Skin of body (tissue), 2 donors: ENCODE results near the gene ZFP69B. TPM values are rescaled to one million over a fixed set of nuclear protein-coding genes. Genes with fewer than 3 reads are reported as not detected.

Experiments
- DNase-seq: peaks from one replicate; lab custom pipeline; 2025; lab: John Stamatoyannopoulos, UW
- total RNA-seq: library from RNA; depleted of rRNA; stranded (reverse); fragments of >200 nt; gene quantifications from one replicate; pipeline ENCODE4 v1.2.3, GENCODE V29; 2014

Gene ZFP69B
- total RNA-seq = 3.5 TPM

DNA sequence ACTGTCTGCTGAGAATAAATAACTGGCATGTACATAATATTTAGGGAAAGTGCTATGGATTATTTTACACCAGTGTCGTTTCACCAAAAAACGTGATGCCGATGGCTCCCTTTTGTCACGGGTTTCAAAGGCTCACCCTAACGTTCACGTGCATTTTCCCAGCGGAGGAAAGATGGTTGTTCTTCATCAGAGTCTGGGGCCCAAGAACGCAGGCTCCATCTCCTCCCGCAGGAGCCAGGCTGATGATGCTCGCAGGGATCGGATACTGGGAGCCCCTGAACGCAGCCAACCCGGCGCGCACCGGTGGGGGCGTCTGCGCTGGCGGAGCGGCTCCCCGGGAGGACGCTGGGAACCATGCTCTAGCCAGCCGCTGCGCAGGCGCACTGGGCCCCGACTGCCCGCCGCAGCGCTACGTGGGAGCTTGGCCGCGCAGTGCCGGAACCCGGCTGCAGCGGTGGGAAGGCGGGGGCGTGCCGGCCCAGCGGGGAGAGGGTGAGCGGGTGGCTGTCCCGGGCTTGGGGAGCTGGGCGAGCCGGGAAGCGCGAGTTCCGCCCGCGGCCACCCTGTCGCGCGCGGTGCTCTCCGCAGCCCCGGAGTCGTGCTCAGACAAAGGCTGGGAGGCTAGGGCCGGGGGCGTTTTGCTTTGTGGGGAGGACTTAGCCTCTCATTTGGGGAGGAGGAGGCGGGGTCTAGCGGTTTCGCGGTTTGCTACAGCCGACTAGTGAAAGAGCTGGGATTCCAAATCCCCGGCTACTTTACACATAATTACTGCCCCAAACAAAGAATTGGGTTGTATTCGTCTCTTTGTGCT, at the start of gene ZFP69B:
ZFP69B (plus strand) TSS at position 793 of the 811 bp plus-strand sequence. CDS start 486 bp downstream, outside the sequence.
- DNase-seq = peak; percentile 83

DNA sequence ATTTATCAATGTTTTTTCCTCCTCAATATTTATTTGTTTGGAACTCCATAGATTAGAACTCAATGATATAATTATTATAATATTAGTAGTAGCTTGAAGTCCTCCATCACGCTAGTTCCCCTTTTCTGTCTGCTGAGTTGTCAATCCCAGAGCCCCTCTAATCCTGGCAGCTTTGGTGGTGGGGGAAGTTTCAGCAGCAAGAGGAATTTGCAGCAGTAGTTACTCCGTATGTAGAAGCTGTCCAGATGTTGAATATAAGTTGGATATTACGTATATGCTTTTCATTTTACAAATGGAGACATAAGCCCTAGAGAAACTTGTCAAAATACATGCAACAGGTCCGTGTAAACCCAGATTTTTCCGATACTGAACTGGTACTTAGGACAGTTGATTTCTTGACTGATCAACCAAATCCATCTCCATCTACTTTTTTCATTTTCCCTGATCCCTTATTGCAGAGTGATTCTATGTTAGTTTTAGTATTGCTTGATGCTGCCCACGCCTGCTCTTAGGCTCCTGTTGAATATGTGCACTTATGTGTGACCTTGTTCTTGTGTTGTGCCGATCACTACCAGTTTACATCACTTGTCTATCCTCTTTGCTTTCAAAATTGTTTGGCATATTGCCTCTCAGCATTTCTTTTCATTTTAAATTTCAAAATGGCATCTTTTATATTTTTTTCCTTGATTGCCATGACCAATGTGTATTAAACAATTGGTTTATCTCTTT, 48.6 kb upstream of the ZFP69B start:
- DNase-seq = no peak

DNA sequence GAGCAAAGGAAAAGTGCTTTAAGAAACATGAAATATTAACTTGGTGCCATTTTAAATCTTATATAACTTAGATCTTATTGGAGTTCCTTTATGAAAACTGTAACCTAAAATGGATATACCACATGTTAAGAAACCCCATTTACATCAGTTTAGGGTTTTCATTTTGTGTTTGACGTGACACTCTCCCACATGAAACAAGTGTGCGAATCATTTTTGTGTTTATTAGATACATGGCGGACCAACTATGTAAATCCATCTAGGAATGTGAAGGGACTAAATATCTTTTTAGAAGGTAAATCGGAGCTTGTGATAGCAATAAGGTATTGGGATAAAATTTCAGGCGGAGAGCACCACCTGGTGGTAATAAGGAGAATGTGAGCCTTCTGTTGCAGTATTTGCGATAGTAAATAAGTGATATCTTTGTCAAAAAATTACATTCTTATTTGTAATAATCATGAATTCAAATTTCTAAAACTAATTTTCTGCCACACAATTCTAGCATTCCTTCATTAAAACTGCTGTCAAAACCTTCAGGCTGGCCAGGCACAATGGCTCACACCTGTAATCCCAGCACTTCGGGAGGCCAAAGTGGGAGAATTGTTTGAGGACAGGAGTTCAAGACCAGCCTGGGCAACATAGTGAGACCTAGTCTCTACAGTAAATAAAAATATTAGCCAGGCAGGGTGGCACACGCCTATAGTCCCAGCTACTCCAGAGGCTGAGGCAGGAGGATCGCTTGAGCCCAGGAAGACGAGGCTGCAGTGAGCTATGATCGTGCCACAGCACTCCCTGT, 45.4 kb upstream of the ZFP69B start:
- peak; percentile 40 for DNase-seq

DNA sequence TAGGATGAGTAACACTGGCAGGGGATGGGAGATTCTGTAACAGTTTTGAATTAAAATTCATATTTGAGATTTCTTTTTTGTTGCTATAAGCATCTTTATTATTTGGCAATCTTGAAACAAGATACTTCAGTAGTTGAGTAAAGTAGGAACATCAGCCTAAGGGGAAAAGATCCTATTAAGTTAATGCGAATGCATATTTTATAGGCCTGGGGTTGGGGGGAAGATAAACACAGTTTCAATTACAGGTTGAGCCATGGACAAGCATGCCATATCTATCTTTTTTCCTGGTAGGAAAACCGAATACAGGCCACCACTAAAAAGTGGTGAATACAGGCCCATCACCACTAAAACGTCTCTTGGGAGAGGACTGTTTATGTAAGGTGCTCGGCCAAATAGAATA, 44.5 kb upstream of the ZFP69B start:
- DNase-seq = no peak

DNA sequence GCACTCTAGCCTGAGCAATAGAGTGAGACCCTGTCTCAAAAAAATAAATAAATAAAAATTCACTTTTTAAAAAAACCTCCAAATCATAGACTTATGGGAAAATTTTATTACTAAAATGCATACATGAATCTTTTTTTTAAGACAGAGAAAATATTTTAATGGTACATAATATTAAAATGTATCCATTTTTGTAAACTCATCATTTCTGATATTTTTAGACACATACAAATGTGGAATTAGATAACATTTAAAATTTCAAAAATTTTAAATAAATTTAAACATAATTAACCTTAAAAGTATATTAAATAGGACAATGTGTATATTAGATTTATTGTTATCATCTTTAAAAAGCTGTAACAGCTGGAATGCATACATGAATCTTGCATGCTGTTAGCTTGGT, 42.8 kb upstream of the ZFP69B start:
- DNase-seq = no peak

DNA sequence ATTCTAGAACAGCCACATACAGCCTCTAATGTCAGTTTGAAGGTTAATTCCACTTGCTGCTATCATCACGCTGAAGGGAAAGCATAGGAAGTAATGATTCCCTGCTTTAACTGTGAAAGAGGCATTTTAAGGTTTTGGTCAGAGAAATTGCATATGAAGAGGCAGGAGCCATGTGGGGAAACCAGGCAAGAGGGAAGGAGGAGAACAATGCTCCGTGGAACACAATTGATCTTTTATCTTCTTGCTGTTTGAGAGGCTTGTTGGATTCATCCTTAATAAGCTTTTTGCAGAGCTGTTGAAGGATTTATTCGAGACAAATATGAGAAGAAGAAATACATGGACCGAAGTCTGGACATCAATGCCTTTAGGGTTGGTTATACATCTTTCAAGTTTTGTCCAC, 40.8 kb upstream of the ZFP69B start:
- DNase-seq = no peak

DNA sequence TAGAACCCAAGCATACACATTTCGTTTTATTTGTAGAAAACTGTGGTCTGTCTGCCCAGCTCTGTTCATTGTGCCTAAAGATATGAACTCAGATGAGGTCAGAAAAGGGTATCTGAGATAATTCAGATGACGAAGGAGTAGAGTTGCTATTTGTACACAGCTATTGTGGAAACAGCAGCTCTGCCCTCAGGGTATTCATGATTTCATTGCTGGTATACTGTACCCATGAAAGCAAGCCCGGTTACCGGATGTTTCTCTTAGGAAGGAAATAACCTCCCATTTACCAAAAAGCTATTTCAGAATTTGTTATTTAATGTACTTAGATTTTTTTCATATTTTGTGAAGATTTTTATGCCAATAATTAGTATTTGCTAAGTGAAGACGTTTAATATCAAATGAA, 39.0 kb upstream of the ZFP69B start:
- DNase-seq = no peak

DNA sequence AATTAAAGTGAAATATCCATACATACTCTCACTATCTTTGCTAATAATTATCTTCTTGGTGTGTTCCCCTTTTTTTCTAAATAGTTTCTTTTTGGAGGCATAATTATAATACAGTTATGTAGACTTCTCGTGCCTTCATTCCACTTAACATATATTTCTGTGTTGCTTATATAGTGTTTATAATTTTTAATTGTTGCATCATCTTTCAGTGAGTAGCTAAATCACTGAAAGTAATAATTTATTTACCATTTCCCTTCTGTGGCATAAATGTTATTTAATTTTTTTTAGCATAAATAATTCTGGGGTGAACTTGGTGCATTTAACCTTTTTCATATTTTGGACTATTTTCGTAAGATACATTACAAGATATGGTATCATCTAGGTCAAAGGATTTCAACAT, 38.4 kb upstream of the ZFP69B start:
- DNase-seq = no peak

DNA sequence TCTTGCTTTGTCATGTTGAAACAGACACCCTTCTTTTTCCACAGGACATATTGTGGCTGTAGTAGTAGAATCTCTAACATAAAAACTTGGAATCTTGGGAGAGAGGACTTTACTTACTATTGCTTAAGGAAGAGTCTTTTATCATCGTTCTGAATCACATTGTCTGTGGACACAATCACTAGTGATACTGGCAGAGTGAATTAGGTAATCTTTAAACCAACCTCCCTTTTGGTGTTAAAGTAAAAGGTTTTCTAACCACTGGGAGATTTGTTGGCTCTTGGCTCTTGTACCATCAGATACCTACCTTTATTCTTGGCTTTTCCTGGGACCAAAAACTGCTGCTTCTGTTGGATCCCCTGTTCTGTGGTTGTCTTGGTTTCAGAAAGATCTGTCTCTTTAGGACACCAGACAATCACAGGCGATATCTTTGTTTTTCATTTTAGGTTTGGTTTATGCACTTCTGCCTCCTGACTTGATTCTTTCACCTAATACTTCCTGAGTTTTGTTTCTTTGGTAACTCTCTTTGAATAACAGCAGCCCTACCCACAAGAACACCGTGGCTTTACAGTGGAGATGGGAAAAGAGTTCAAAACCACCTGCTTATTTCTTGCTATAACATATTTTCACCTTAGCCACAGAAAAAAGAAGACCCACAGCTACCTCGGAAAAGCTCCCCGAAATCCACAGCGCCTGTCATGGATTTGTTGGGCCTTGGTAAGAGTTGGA, 36.6 kb upstream of the ZFP69B start:
- no peak for DNase-seq

DNA sequence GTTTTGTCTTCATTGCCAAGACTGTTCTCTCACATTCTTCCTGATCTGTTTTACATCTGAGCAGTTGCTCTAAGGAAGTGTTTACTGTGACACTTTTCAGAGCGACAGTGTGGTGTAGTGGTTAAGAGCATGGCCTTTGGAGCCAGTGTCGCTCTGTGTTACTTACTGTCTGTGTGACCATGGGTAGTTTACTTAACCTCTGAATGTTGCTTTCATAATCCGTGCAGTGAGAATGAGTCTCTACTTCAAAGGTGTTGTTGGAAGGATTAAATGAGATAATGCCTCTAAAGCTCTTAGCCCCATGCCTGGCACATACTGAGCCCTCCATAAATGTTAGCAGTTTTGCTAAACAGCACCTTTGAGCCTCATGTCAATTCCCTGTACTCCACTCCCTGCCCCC, 35.9 kb upstream of the ZFP69B start:
- no peak for DNase-seq

DNA sequence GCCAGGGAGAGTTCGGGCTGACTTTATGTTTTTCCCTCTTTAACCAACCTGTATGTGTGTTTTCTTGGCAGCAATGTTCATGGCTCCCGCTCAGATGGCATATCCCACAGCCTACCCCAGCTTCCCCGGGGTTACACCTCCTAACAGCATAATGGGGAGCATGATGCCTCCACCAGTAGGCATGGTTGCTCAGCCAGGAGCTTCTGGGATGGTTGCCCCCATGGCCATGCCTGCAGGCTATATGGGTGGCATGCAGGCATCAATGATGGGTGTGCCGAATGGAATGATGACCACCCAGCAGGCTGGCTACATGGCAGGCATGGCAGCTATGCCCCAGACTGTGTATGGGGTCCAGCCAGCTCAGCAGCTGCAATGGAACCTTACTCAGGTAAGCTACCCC, 33.6 kb upstream of the ZFP69B start:
- DNase-seq = no peak

DNA sequence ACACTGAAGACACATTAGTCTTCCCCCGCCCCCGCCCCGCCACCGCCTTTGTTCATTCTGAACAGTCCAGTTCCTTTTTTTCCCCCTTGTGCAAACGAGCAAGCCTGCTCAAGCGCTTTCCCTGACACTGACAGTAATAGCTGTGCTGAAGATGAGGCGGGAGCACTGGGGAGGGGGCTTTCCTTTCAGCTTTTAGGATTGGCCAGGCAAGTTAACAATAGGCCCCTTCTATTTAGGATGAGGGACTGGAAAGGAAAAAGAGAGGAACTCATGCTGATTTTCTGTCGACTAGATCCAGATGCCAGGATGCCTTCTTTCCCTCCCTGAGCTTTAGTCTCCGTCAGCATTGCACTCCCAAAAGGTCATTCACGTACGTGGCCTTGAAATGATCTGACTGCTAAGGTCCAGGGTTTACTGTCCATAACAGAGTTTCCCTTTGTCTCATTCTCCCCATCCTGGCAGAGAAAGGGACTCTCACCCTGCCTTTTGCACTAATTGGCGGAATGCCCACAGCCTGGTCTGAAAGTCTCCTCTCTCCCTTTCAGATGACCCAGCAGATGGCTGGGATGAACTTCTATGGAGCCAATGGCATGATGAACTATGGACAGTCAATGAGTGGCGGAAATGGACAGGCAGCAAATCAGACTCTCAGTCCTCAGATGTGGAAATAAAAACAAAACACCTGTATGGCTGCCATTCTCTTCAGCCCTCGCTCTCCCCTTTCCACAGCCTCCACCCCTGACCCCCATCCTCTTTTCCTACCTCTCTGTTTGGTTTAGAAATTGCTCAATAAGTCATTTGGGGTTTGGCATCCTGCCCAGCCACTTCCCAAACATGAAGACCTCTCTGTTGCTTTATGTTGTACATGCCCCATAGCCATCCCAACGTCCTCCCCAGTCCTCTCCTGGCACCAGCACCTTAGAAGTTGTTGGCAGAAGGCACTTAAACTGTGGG, 28.6 kb upstream of the ZFP69B start:
- no peak for DNase-seq

DNA sequence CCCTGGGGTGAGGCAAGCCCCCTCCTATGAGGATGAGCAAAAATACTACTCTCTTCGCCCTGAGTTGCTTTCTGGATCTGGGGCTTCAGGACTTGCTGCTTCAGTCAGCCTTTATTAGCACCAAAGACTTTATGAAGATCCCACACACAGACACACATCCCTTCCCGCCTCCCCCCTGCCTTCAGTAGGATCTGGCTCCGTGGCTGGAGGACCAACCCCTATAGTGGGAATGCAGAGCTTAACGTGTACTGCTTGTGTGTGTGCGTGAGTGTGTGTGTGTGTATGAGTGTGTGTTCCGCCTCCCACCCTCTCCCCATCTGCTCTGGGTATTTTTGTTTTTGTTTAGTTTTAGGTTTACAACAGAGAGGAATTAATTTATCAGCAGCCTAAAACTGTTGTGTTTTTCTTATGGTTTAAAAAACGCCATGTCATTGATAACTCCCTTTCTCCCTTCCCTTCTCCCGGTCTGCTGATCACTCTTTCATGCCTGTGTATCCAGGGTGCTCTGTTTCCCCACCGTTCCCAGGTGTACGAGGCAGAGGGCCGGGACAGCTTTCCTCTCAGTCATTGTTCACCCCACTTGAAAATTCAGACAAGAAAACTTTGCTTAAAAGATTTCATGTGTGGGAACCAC, 27.5 kb upstream of the ZFP69B start:
- DNase-seq = no peak

DNA sequence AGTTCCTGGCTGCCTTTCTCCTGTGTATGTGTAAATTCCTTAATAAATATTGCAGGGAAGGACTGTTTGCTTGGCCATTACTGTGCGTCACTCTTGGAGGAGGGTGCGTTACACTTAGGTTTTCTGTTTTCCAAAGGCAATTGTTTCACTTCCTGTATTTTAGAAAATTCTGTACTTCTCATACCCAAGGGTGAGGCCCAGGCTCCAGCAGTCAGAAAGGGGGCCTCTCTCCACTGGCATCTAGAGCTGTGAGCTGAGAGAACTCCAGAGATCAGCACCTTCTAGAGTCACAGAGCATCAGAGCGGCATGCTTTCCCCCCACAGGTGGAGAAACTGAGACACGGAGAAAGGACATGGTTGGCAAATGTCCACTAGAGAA, 27.0 kb upstream of the ZFP69B start:
- DNase-seq = no peak

DNA sequence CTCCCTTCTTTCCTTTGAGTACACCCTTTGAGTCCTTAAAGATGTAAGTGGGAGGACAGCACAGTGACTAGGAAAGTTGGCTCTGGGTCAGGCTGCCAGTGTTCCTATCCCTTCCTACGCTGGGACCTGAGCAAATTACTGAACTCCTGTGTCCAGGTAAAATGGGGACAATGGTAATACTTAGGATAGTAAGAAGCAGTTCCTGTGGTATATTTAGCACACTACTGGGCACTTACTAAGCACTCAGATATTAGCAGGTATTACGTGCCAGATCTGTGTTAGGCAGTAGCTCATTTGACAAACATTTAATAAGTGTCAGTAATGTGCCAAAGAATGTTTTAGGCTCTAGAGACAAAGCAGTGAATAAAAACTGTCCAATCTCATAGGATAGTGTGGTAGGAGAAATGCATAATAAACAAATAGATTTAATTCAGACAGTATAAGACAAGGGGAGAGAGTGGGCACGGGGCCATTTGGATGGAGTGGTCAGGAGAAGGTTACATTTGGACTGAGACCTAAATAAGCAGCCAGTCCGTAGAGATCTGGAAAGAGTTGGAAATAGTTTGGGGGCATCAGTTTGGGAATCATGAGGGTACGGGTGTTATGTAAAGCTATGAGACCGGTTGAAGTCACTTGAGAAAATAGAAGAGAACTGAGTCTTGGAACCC, 26.2 kb upstream of the ZFP69B start:
- DNase-seq = no peak

DNA sequence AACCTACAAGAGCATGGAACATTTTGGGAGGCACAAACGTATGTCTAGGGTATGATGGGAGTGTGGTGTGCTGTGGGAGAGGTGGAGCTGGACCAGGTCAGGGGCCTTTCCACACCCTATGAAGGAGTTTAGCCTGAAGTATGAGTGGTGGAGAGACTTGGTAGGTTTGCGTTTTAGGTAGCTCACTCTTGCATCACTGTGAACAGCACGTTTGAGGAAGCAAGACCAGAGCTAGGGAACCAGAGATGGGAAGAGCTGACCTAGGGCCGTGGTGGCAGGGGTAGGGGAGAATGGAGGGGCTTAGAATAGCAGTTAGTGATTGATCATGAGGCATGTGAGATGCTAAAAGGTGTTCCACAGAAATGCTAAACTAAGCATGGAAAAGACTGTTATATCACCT, 25.1 kb upstream of the ZFP69B start:
- no peak for DNase-seq

DNA sequence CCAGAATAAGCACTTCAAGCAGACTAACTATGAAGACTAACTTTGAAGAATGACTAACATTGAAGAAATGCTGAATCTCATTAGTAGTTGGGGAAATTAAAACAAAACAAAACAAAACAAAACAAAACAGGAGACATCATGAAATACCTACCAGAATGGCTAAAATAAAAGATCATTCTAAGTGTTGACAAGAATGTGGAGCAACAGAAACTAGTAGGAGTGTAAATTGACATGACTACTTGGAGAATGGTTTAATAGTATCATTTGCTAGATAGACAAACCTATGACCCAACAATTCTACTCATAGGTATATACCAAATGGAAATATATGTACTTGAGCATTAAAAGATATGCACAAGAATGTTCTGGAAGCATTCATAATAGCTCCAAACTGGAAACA, 18.9 kb upstream of the ZFP69B start:
- DNase-seq = no peak

DNA sequence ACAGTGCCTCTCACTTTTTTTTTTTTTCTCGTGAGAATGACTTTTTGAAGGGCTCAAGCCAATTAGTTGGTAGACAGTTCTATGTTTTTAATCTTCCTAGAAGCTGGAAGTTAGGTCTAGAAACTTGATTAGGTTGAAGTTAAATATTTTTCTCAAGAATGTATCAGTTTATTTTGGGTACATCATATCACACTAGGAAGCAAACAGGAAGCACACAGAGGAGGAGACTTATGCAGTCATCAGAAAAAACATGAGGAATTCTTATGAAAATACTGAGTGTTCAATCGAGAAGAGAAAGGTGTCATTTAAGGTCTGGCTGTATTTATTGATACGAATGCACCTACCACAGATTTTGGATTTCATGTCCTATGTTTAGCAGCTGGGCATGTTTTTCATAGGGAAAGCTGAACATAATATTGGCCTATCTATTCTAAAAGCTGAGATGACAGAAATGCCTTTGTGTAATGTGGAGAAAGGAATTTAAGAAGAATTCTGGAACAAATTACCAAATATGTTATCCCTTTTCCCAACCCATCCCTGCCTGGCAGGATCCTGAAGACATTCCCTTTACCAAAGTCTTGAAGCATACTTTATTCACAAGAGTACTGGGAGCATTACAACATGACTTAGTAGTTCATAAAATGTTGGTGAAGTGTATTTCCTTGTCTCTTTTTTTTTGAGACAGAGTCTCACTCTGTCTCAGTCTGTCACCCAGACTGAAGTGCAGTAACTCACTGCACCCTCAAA, 17.5 kb upstream of the ZFP69B start:
- DNase-seq = no peak

DNA sequence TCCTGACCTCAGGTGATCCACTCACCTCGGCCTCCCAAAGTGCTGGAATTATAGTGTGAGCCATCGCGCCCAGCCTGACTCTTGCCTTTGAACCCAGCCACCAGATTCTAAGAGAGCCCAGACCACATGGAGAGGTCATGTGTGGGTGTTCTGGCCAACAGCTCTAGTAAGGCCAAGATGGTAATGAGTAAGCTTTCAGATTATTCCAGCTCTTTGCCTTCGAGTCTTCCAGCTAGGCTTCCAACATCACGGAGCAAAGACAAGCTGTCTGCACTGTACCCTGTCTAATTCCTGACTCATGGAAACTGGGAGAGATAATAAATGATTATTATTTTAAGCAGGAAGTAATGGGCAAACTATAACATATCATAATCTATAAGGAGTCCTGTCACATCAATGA, 14.8 kb upstream of the ZFP69B start:
- no peak for DNase-seq
